SU-DHL-6 (cell line): Measurements from ENCODE around the gene ABCD3.

Source experiments
- CTCF ChIP-seq: fragments of 200-600 bp; sonication (generic); IDR thresholded peaks from one replicate; pipeline ENCODE4 v1.5.1; 2017; ENCODE audit warnings: antibody characterized with exemption, mild to moderate bottlenecking, low read length, moderate library complexity; ENCODE audit not compliant: insufficient read depth, poor library complexity, severe bottlenecking
- EZH2phosphoT487 ChIP-seq: fragments of 200-600 bp; sonication (generic), shearing (Covaris generic); conservative IDR thresholded peaks from 2 replicates; pipeline ENCODE4 v1.6.1; 2018; ENCODE audit warnings: mild to moderate bottlenecking, antibody characterized with exemption, low read length, moderate library complexity, mixed read lengths

- TF ChIP-seq CTCF (no peak), EZH2phosphoT487 (no peak)
Measured at GRCh38 chr1:94541246-94542087, 123.3 kb downstream of the ABCD3 start, which contains the start of gene F3.
